Glomerular visceral epithelial cell (primary cell): Measurements from ENCODE around the gene KIF6.
A peak's percentile ranks its signal among the peaks of the same experiment; 100 is the strongest.

ENCODE experiments used
- DNase-seq: peaks from one replicate; pipeline ENCODE4 v3.0.0-alpha.2; 2016; ENCODE audit errors: extremely low spot score

KIF6 gene

DNA sequence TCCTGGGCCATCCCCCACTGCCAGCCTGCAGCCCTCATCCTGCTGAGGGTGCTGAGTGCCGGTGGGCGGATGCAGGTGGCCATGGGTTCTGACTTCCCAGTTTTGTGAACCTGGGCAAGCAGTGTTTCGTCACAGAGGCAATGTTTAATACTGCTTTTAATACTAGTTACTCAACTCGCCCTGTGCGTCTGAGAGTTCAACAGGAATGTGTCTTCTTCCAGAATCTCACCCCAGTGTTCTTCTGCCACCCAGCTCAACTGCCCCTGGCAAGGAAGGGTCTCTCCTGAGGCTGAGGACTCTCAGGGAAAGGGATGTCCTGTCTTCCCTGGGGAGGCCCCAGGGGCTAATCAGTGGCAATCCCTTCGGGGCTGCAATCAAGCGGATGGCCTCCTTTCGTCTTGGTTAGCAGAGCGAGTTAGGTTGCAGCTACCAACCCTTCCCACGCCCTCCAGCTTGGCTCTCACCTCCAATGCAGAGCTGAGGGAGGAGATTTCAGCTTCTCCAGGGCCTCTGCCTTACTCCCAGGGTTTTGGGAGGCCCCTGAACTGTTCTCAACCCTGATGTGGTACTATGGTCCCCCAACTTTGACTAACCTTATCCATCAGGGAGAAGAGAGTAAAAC is 404.7 kb downstream of the KIF6 start:
- no peak for DNase-seq

- DNase-seq, result no peak
Observed at GRCh38 chr6:39319621-39320362, 405.4 kb downstream of the KIF6 start.

DNA sequence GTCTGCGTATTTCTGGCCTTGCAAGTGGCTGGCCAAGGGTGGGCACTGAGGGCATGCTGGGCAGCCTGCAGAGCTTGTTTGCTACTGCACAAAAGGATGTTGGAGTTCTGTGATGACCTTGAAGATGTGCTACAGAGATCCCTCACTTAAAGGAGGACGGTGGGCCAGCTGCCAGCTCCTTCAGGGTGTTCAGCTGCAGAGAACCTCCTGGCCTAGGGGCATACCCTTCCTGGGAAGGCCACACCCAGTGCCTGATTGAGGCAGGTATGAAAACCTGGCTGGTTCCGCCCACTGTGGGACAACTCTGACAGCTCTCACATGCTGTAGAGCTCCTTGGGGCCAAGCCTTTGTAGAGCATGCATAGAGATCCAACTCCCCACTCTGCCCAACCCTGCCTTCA is 408.0 kb downstream of the KIF6 start:
- DNase-seq, result no peak

DNA sequence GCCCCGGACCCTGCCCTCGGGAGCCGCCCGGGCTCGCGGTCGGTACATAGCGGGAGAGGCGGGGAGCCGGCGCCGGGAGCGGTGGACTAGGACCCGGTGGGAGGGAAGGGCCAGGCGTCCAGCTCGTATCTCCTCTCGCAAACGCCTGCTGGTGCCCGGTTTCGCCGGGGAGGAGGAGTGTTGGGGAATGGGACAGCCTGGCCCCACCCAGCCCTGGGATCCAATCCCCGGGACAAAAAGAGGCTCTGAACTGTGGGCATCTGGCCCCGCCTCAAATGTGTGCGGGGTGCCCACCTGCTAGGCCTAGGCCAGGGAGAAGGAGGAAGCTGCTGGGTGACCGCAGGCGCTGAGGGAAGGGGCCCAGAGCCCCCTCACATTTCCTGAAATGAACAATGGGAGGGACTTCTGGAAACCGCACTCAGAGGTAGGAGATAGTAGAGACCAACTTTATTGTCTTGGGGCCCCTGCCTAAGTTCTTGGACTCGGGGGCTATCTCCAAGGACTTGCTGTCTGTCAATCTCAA is 410.9 kb downstream of the KIF6 start, which contains the start of gene KCNK17:
KCNK17 (minus strand) TSS at position 147 of the 523 bp plus-strand sequence; CDS start at position 48, 99 bp downstream.
- DNase-seq, result no peak

GRCh38 chr6:39313526-39314272 is 411.5 kb downstream of the KIF6 start:
- no peak for DNase-seq

DNA sequence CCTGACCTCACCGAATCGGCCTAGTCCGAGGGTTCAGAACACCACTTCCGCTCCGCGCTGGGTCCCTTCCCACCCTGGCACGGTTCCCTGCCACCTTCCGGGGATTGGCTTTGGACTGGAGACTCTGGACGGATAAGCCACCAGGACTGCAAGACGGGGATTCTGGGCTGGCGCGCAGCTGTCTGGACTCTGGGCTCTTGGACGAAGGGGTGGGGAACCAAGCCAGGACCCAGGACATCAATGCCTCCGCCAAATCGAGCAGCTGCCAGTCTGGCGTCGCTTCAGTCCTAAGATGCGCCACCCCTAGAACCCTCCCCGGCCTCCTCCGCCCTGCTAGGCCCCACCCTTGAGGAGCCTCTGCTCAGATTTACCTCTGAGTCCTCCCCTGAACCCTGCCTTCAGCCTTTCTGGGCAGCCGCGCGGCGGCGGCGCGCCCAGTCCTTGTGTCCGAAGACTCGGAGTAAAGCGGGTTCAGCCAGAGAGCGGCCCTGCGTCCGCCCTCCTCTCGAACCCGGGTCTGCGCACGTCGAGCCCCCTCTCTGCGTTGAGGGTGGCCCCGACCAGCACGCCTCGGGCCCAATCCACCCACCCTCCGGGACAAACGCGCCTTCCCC is 412.2 kb downstream of the KIF6 start:
- no peak for DNase-seq

DNA sequence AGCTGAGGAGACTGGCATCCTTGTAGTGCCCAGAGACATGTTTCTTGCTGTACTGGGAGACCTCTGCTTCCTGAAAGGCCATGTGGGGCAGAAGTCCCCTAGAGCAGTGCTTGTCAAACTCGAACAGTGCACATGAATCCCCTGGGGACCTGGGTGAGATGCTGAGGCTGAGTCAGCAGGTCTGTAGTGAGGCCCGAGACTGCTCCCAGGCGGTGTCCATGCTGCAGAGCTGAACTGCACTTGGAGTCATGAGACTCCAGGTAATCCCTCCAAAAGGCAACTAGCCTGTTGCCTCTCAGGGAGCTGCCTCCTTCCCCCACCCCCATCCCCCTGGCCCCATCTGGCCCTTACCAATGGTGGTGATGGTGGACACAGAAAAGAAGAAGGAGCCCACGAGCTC is 414.7 kb downstream of the KIF6 start:
- no peak for DNase-seq

DNA sequence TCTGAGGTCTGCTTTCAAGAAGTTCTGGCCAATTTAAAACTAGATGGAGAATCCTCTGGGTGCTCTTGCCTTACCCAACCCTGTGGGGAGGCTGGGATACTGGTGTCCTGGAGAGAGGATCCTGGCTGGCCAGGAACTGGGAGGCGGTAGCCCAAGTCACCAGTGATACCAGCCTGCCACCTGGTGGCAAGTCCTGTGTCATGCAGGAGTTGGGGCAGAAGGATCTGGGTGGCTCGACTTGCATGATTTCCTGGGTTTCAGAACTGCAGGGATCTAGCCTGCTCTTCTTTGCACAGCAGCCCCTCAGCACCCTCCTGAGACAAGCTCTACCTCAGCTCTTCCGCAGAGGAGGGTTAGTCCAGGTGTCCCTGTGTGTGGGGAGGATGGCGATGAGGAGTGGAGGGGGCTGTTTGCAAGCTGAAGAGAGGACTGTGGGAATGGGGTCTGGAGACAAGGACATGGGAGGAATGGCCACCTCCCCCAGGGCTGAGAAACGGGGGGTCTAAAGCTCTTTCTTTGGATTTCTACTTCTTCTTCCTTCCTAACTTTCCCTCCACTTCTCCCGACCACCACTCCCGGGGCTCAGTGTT is 415.2 kb downstream of the KIF6 start:
- peak; percentile 58 for DNase-seq

DNA sequence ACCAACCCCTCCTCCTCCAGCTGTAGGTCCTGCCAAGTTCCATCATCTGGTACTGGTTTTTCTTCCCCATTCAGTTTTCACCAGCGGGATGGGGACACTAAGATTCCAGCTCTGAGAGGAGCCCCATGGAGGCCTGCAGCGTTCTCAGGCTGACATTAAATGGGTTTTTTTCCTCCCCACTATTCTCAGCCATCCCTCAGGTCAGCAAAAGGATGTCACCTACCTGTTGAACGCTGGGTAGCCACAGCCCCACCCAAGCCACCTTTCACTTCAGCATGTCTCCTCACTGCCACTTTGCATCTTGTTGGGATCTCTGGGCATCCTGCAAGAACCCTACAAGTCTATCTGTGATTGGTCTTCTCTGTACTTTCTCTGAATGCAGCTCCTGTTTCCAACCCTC is 417.7 kb downstream of the KIF6 start:
- no peak for DNase-seq

DNA sequence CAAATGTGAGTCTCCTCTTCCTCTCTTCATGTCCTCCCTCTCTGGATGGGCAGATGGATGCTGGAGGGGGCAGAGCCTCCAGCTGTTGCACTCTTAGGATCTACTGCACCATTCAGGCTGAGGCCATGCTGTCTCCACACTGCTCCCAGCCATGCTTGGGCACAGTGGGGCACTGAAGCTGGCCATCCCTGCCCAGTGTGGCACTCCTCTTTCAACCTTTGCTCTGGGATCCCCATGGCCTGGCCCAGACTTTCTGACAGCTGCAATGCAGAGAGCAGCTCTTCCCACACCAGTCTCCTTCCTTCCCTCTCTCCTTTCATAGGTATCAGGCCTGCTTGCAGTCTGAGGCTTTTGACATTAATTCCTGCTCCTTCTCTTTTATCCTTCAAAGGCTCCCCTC is 420.3 kb downstream of the KIF6 start:
- DNase-seq, result no peak

DNA sequence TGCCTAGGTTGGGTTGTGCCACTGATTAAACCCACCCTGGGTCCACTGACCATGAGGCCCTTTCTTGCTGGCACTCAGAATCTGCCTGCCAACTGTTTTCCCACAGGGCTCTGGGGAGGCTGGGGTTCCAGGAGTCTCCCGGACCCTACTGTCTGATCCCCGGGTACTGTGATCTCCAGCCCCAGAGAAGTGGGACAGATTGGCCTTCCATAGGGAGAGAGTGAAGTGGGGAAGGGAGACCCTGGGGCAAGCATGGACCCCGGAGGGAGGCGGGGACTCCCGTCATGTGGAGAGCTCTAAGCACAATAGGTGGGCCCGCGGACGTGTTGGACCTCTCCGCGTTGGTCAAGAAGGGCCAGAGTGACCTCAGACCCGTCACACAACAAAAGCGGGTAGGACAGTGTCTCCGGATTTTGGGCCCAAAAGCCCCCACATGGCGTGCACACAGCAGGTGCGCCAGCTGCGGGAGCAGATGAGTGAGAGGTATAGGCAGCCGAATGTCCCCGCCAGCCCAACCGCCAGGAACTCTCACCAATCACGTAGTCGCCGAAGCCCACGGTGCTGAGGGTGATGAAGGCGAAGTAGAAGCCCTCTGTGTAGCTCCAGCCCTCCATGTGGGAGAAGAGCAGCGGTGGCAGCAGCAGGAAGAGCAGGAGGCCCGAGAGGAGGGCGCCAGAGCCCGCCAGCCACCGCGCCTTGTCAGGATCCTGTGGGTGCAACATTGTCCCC is 421.6 kb downstream of the KIF6 start:
- DNase-seq, result no peak

DNA sequence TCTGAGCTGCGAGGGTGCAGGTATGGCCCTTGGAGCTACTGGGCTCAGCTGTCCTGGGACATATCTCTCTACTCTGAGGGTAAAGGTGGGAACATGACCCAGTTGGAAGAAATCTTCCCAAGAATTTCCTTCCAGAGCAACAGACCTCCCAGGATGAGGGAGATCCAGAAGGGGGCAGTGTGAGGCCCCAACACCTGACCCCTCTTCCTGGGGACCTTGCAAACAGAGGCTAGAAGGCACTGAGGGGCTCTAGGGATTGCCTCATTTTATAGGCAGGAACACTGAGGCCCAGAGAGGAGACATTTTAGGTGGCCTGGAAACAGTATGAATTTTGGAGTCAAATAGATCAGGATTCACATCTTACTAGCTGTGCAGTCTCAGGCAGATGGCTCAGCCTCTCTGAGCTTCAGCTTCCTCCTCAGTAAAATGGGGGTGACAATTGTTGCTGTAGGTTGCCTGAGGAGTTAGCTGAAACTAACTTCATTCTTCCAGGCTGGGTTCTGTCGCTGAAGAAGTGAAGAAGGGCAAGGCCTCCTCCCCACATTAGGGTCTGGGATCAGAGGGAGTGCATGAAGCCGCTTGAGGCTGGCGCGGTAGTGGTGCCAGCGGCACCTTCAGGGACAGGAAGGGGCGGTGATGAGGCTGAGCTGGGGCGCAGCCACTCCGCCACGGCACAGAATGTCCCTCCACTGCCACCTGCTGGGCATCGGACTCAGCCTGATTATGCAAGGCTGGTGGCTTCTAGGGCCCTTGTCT is 422.4 kb downstream of the KIF6 start:
- DNase-seq, result peak; percentile 65

DNA sequence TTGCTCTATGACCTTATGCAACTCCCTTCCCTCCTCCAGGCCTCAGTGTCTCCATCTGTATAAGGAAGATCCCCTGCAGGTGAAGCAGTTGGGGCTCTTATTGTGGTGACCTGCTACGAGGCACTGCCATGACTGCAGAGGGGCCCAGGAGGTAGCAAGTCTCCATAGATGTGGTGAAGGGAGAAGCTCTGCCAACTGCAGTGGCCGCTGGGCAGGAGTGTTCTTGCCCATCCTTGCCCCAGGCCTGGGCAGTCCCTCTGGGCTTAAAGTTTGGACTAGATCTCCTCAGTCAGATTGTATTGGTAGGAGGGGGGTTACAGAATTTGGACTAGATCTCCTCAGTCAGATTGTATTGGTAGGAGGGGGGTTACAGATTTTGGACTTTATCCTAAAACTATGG is 423.2 kb downstream of the KIF6 start:
- no peak for DNase-seq

DNA sequence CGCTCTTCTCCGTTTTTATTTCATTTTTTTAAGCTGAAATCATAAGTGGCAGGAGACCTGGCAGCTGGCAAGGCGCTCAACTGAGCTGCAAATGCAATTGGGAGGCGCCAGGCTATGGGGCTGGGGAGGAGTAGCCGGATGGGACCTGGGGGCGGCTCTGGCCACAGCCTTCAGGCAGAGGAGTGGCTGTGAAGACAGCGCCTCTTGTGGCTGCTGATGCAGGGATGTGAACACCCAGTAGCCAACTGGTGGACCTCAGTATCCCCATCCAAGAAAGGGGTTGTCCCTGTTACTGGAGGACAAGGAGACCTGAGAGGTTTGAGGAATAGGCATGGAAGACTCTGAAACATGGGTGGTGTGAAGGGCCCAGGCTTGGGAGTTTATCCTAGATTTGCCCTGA is 423.6 kb downstream of the KIF6 start:
- no peak for DNase-seq

DNA sequence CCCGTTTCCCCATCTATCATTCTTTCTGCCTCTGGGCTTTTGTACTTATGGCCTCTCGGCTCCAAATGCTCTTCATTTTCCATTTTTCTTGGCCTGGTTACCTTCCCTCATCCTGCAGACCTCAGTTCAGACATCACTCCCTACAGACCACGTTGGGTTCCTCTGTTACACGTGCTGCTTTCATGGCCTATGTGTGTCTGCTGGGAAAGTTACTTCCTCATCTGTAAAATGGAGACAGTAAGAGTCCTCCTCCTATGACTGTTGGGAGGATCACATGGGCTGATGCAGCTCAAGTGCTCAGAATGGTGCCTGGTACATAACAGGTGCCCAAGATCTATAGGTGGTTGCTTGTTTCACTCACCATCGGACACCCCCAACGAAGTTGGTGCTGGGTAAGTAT is 424.5 kb downstream of the KIF6 start:
- no peak for DNase-seq

DNA sequence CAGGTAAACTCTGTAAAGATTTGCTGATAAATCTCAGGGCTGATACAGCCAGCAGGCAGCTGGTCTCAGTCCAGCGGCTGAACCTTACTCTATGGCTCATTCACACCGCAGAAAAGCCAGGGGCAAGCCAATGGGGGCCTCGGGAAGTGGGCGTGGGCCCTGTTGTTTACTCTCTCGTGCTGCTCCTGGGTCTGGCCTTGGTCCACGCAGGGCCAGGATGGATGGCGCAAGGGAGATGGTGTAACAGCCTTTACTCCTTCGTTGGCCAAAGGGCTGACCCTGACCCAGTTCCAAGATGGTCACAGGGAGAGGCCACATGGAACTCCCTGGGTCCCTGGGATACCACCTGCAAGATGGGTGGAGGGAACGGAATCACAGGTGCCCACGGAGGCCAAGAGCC is 427.1 kb downstream of the KIF6 start:
- no peak for DNase-seq

DNA sequence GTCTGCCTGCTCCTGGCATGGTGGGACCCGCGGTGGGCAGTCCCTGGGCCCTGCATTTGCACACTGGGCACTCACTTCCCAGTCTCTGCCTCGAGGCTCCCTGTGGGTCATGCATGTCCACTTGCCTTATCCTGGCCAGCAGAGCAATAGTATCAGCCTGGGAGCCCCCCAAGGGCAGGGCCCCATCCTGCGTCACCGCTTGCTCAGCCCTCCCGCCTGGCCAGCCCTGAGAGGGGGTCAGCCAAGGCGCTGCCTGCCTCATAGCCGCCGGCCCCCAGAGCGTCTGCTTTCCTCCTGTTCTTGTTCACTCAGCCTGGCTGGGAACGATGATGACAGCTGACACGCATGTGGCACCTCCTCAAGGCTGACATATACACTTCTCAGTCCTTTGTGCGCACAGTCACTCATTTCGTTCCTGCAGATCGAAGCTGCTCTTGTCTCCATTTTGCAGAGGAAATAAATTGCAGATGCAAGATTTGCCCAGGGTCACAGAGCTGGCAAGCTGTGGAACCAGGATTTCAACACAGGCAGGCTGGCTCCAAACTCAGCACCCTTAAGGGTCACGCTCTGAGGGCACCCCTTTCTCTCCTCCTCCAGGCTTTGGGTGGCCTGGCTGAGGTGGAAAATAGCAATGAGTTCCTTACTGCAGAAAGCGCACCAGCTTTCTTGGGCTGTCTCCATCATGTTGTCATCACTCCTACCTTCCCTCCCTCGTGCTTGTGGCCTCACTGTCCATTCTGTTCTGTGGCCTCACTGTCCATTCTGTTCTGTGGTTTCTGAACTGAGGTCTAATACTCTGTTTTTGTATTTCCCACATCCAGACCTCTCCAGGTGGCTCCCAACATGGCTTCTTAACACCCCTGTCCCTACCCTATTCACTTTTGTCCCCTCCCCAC is 428.2 kb downstream of the KIF6 start:
- no peak for DNase-seq

GRCh38 chr6:39295611-39296011 is 429.6 kb downstream of the KIF6 start:
- no peak for DNase-seq

- DNase-seq, result no peak
Observed at GRCh38 chr6:39294899-39295298, 430.3 kb downstream of the KIF6 start.
